Tongue (tissue), 2 donors: ENCODE data around the gene MUC20. TPM values are rescaled to one million over a fixed set of nuclear protein-coding genes. Genes with fewer than 3 reads are reported as not detected.
"Not testable (repeated sequence)": the region's sequence is repeated elsewhere in the genome, so short reads cannot be mapped to it uniquely, and the experiment has no call there.

ENCODE experiments used
- DNase-seq: peaks from one replicate; pipeline ENCODE4 v3.0.0-alpha.2; 2015
- total RNA-seq: library from RNA; depleted of rRNA; stranded (reverse); fragments of >200 nt; gene quantifications from one replicate; pipeline ENCODE4 v1.2.3, GENCODE V29; 2014

MUC20 gene
- total RNA-seq, 1 donor from 2014 or later, result 11.5 TPM

- DNase-seq, result no peak
These were observed 27.9 kb upstream of the MUC20 start for GRCh38 chr3:195692781-195693427.

GRCh38 chr3:195693428-195694216, 27.2 kb upstream of the MUC20 start:
- no peak for DNase-seq

DNA sequence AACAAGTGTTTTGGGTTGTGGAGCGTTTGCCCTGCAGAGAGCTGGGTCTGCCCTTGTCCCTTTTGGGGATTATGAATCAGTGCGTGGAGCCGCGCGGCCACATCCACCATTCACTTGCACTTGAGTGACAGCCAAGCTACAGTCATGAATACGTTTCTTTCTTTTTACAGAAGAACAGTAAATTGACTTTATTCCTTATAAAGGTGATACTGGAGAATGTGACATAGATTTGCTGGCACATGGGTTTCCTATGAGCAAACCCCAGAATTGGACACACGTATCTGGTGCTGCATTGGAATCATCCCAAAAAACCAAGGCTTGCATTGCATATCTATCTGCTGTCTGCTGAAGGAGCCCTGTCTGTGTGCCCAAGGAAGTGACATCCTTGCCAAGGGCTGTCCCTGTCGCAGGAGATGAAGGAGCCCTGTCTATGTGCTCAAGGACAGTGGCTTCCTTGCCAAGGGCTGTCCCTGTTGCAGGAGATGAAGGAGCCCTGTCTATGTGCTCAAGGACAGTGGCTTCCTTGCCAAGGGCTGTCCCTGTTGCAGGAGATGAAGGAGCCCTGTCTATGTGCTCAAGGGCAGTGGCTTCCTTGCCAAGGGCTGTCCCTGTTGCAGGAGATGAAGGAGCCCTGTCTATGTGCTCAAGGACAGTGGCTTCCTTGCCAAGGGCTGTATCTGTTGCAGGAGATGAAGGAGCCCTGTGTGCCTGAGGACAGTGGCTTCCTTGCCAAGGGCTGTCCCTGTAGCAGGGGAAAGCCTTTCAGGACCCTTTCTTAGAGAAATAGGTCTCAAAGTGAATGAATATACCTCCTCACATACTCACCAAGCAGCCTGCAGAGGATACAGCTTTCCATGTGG, 26.3 kb upstream of the MUC20 start:
- DNase-seq, result not testable (repeated sequence)

- no peak for DNase-seq
These were observed 24.0 kb upstream of the MUC20 start for GRCh38 chr3:195696632-195697278.

GRCh38 chr3:195697582-195698324, 23.0 kb upstream of the MUC20 start:
- no peak for DNase-seq

GRCh38 chr3:195698325-195698646, 22.5 kb upstream of the MUC20 start:
- DNase-seq, result no peak

GRCh38 chr3:195698647-195699387, 22.0 kb upstream of the MUC20 start:
- DNase-seq, result no peak

DNA sequence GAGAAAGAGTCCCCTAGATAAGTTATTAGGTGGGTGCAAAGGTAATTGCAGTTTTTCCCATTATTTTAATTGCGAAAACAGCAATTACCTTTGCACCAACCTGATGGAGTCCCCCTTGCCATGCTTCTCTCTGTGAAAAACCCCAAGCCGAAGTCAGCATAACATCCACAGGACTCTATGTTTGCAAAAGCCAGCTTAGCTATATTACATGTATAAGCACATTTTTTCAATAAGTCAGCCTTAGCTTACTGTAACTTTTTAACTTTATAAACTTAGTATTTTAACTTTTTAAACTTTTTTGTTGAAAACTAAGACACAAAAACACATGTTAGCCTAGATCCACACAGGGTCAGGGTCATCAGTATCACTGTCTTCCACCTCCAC, 21.4 kb upstream of the MUC20 start:
- DNase-seq, result no peak

DNA sequence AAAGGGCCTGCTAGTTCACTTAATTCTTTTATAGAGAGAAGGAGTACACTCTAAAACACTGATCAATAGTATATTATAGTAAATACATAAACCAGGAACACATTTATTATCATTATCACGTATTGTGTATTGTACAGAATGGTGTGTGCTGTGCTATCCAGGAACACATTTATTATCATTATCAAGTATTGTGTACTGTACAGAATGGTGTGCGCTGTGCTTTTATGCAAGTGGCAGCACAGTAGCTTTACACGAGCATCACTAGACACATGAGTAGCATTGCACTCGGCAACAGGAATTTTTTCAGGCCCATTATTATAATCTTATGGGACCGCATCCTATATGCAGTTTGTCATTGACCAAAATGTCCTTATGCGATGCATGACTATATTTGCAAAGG, 20.9 kb upstream of the MUC20 start:
- DNase-seq, result no peak

GRCh38 chr3:195700319-195700718, 20.5 kb upstream of the MUC20 start:
- DNase-seq, result no peak

- DNase-seq, result no peak
These were observed 19.5 kb upstream of the MUC20 start for GRCh38 chr3:195701042-195701915.

- no peak for DNase-seq
These were observed 17.0 kb upstream of the MUC20 start for GRCh38 chr3:195703776-195704175.

DNA sequence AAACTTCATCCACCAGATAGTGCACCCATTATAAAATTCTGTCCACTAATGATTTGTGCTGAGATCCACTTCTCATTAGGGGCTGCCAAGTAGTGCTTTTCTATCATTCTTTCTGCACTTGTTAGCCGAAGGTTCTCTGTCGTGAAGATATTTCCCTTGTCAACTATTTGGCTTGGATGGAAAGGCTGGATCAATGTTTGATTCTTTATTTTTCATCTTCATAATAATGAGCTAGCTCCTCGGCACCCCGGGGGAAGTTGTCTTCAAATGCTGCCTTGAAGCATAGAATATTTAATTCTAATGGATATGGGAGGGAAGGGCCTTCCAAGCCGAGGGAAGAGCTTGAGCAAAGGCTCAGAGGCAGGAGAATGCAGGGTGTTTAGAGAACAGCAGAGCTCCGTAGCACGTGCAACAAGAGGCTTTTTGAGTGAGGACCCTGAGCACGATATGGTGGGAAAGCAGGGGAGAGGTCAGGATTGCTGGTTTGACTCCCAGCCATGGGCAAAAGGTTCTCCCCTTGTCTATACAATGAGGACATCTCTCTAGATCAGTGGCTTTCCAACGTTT, 16.3 kb upstream of the MUC20 start:
- no peak for DNase-seq

DNA sequence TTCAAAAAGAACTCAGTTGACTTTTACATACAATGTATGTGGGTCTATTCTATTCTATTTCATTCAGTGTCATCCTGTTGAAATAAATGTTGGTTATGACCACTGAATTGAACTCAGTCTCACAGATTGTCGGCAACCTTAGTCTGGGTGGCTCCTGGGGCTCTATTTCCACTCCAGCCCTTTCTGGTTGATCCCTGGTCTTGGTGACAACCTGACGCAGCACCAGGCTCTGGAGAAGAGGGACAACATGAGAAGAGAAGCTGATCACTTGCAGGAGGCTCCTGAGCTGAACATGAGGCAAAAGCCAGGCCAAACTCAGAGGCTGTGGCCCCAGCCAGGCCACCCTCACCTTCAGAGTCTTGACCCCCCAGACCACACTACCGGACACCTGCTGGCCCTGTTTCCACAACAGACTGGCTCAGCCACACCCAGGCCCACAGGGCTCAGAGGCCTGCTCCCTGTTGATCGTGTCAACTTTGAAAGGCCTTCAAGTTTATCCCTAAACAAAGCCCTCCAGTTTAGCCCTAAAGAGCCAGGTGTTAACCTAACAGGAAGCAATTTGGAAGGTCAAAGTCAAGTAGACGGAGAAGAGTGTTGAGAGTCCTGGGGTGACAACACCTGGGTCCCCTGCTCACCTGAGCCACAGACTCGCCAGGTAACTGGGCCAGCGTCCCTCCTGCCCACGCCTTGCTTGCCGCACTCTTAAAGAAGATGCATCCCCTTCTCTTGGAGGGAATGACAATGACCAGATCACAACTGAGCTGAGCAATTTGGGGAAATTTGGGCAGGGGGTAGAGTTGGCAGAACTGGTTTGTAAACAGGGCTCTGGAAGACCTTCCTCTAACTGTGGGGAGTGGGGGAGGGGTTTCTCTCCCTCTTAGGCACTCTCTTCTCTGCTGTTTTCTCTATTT, 15.4 kb upstream of the MUC20 start:
- no peak for DNase-seq

- DNase-seq, result no peak
These were observed 12.7 kb upstream of the MUC20 start for GRCh38 chr3:195708061-195708460.

- DNase-seq, result no peak
These were observed 11.9 kb upstream of the MUC20 start for GRCh38 chr3:195708626-195709481.

- no peak for DNase-seq
These were observed 11.1 kb upstream of the MUC20 start for GRCh38 chr3:195709676-195710085.
